Activated CD4-positive, alpha-beta T cell treated with anti-CD3 and anti-CD28 coated beads for 48 hours (primary cell): ENCODE measurements around the gene RHPN2.
"Not testable (repeated sequence)": the region's sequence is repeated elsewhere in the genome, so short reads cannot be mapped to it uniquely, and the experiment has no call there.

Source experiments
- DNase-seq: peaks from one replicate; pipeline ENCODE4 v3.0.0-alpha.2; 2020

Gene RHPN2

DNA sequence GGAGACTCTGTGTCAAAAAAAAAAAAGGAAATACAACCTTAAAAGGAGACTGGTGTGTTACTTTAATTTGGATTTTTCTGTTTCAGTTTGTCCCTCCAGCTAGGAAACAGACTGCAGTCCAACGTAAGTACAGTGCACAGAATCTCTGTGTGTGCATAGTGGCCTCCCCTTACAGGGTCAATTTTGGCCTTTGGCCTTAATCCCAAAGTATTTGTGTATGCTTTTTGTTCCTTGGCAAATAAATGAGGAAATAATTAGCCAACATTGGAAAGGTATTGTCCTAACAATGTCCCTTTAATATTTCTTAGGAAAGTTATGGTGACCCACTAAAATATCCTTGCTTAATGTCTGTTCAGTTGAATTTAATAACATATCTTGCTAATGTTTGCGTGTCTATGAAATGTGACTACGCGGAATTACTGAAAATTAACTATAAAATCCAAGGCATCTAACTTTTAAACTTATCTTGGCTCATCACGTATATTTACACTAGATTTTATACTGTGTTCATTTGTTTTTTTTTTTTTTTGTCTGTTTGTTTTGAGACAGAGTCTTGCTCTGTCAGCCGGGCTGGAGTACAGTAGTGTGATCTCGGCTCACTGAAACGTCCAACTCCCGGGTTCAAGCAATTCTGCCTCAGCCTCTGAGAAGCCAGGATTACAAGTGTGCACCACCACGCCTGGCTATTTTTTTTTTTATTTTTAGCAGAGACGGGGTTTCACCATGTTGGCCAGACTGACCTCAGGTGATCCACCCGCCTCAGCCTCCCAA, 39.0 kb downstream of the RHPN2 start:
- not testable (repeated sequence) for DNase-seq

DNA sequence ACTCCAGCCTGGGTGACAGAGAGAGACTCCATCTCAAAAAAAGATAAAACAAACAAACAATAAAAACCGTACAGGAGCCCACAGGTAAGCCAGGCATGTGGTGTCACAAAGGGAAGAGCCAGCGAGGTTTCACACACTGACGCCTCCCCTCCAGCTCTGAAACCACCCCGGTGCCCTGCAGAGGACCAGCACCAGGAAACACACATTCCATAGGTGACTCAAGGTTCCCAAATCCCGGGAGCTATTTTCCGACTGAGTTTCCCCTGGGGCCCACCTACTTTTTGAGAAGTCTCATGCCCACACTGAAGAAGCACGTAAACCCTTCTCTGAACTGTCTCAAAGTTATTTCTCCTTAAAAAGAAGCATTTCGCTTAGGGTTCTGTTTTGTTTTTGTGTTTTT, 40.3 kb downstream of the RHPN2 start:
- DNase-seq: no peak

DNA sequence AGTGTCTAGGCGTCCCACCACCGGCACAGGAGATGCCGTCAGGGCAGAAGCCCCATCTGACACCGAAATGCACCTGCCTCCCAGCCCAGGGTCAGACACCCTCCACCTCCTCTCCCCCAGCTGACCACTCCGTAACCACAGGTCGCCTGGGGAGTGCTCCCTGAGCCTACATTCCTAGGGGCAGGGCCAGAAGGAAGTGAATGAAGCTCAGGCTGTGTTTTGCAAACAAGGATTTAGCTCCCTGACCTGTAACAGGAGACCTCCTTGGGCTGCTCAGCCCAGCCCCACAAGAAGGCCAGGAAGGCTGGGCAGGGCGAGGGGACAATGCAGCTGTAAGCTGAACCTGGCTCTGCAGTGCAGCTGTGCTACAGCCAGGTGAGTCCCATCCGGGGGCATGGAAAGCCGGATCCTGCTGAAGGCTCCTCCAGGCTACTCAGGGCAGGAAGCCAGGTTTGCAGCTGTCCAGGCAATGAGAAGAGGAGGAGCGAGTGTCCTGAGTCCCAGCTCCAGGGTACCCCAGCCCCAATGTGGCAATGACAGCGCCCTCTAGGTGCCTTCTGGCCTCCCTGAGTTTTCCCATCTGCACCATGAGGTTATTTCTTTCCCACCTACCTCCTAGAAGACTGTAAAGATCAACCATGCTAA, 42.1 kb downstream of the RHPN2 start:
- DNase-seq: no peak

DNA sequence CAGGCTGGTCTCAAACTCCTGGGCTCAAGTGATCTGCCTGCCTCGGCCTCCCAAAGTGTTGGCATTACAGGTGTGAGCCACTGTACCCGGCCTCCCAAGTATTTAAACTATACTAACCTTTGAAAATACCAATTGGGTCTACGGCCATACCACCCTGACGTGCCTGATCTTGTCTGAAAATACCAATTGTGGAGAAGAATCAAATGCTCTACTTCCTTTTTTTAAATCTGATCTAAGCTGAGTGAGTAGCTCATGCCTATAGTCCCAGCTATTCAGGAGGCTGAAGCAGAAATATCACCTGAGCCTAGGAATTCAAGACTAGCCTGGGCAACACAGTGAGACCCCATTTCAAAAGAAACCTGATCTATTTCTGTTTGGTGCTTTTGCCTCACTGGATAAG, 53.8 kb downstream of the RHPN2 start:
- not testable (repeated sequence) for DNase-seq

- DNase-seq: no peak
Measured at GRCh38 chr19:33008738-33009137, 56.0 kb downstream of the RHPN2 start.

- DNase-seq: no peak
Measured at GRCh38 chr19:33005440-33005839, 59.2 kb downstream of the RHPN2 start.

GRCh38 chr19:33003424-33004024, 61.2 kb downstream of the RHPN2 start:
- not testable (repeated sequence) for DNase-seq

DNA sequence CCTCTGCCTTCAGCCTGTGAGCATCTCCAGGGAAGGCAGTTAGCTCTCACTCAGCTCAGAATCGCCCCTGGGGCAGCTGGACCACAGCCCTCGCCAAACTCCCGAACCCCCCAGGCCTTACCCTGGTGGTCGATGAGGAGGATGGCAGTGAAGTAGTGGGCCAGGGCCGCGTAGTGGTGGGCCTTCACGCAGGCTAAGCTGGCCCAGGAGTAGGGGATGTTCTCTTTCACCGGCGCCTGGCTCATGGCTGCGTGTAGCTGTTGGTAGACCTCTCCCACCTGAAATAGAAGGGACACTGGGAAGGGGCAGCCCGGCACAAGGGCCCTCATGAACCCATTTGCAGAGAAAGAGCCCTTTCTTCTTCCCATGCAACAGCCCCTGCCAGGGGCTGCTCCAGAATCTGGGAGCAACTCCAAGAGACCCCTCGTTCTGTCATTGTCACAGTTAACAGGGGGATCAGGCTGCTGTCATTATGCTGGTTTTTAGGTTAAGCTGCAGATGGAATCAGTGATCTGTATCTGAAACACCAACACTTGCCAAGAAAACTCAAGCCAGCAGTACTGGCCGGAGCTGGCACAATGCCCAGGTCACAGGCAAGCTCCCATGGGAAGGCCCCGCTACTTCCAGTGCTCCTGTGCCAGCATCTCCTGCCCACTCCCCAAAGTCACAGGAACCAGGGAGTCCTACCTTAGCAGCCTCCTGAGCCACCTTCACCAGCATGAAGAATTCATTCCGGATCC, 62.4 kb downstream of the RHPN2 start:
- DNase-seq: not testable (repeated sequence)

DNA sequence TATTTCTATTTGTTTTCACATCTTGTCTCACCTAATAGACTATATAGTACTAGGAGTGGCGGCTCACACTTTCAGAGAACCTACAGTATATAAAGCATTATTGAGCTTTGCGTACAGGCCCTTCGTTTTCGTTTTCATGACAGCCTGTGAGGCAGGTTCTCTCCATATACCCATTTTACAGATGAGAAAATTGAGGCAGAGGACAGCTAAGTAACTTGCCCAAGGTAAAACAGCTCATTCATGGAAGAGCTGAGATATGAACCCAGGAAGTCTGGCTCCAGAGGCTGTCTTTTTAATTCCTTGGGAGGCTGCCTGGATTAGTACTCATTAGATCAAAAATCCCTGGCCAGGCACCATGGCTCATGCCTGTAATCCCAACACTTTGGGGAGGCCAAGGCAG, 63.8 kb downstream of the RHPN2 start:
- no peak for DNase-seq

DNA sequence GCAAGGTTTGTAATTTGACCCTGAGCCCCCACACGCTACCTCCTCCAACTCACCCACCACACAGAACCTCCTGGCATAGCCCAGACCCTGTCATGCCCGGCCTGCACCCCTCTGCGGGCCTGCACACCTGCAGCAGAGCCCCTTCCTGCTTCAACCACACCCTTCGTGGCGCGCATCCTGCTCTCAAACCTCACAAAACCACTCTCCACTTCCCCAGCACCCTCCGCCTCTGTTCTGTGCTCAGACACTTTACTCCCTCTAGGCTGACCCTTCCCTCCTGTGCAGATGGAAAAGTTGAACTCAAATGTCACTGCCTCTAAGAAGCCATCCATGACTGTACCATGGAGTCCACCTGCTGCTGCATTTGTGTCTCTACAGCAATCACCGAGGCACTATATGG, 64.2 kb downstream of the RHPN2 start:
- no peak for DNase-seq

DNA sequence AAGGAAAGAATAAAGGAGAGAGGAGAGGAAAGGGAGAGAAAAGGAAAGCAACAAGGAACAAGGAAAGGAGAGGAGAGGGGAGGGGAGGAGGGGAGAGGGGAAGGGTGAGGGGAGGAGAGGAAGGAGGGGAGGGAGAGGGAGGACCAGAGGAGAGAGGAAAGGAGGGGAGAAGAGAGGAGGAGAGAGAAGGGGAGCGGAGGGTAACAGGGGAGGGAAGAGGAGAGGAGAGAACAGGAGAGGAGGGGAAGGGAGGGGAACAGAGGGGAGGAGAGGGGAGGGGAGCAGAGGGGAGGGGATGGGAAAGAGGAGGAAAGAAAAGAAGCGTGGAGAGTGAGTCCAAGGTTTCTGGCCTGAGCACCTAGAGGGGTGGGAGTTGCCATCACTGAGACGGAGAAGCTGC, 66.0 kb downstream of the RHPN2 start:
- DNase-seq: no peak

GRCh38 chr19:32997716-32998355, 66.9 kb downstream of the RHPN2 start:
- DNase-seq: no peak

GRCh38 chr19:32997061-32997464, 67.6 kb downstream of the RHPN2 start:
- DNase-seq: not testable (repeated sequence)

GRCh38 chr19:32995966-32996365, 68.7 kb downstream of the RHPN2 start:
- not testable (repeated sequence) for DNase-seq

- no peak for DNase-seq
Measured at GRCh38 chr19:32988724-32989123, 76.0 kb downstream of the RHPN2 start.

GRCh38 chr19:32988254-32988653, 76.4 kb downstream of the RHPN2 start:
- DNase-seq: not testable (repeated sequence)

DNA sequence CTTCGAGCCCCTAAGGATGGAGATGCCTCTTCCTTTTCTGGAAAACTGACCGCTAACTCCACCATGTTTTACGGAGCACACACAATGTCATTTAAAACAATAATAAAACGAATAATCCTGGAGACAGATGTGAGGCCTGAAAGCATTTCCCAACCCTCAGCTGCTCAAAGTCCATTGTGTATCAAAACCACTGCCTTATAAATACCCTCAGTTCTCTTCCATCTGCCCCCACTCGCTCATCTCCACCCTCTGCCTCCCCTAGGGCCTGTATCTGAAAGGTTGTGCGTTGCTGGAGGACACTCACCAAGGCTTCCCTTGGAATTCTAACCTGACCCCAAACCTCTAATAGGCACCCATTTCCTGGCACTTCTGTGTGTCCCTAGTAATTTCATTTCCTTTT, 82.2 kb downstream of the RHPN2 start:
- DNase-seq: not testable (repeated sequence)

GRCh38 chr19:32979807-32980206, 84.9 kb downstream of the RHPN2 start:
- DNase-seq: not testable (repeated sequence)

- DNase-seq: not testable (repeated sequence)
Measured at GRCh38 chr19:32977813-32978212, 86.9 kb downstream of the RHPN2 start.

DNA sequence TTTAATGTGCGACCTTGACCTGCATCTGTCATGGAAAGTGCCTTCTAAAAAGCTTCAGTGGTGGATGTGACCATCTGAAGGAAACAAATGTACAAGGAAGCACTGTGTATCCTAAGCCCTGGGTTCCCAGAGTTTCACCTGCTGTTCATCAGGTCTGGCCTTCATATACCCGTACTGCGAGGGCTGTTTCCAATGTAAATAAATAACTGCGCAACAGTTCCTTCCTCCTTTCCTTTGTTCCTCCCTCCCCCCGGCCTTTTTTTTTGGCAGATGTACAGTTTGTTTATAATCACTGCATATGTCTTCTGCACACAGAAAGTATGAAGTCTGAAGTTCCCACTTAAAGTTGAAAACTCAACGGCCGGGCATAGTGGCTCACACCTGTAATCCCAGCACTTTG, 87.4 kb downstream of the RHPN2 start:
- DNase-seq: no peak

DNA sequence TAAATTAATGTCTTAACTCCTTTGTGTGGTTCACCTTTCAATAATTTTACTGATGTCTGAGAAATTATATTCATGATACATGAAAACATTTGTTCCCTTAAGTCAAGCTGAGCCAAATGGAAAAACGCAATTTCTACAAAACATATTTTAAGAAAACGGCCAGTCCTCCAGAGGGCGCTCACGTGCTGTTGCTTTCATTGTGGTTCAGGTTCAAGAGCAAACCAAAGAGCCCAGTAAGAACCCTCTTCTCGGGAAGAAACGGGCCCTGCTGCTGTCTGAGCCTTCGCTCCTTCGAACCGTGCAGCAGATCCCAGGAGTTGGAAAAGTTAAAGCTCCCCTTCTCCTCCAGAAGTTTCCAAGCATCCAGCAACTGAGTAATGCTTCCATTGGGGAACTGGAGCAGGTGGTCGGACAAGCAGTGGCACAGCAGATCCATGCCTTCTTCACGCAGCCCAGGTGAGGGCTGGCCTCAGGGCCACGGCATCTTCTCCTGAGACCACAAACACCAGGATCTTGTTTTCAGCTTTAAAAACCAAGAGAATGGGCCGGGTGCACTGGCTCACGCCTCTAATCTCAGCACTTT, 88.4 kb downstream of the RHPN2 start:
- peak; percentile 82 for DNase-seq
